ENCODE measurements around the gene OMP.
"Not testable (repeated sequence)": the region's sequence is repeated elsewhere in the genome, so short reads cannot be mapped to it uniquely, and the experiment has no call there.

OMP gene

GRCh38 chr11:77088236-77089003, 14.2 kb upstream of the OMP start:
- no peak for DNase-seq

- DNase-seq, result no peak
Measured at GRCh38 chr11:77089004-77089545, 13.6 kb upstream of the OMP start.

GRCh38 chr11:77090046-77090372, 12.6 kb upstream of the OMP start:
- DNase-seq, result no peak

- no peak for DNase-seq
Measured at GRCh38 chr11:77090373-77091111, 12.1 kb upstream of the OMP start.

- DNase-seq, result peak; percentile 18
Measured at GRCh38 chr11:77091146-77091940, 11.3 kb upstream of the OMP start.

GRCh38 chr11:77092382-77092781, 10.3 kb upstream of the OMP start:
- DNase-seq, result no peak

- DNase-seq, result no peak
Measured at GRCh38 chr11:77093056-77093891, 9.4 kb upstream of the OMP start.

GRCh38 chr11:77093987-77094840, 8.4 kb upstream of the OMP start:
- no peak for DNase-seq

GRCh38 chr11:77094841-77095365, 7.7 kb upstream of the OMP start:
- no peak for DNase-seq

- DNase-seq, result no peak
Measured at GRCh38 chr11:77095551-77096490, 6.8 kb upstream of the OMP start.

GRCh38 chr11:77096591-77097019, 6.0 kb upstream of the OMP start:
- no peak for DNase-seq

GRCh38 chr11:77097180-77097579, 5.5 kb upstream of the OMP start:
- not testable (repeated sequence) for DNase-seq

- no peak for DNase-seq
Measured at GRCh38 chr11:77100166-77101042, 2.2 kb upstream of the OMP start.

- DNase-seq, result no peak
Measured at GRCh38 chr11:77101043-77101537, 1.6 kb upstream of the OMP start.

- no peak for DNase-seq
Measured at GRCh38 chr11:77103319-77103718, 679 bp downstream of the OMP start.

GRCh38 chr11:77104727-77105126, 2.1 kb downstream of the OMP start:
- DNase-seq, result no peak

GRCh38 chr11:77106321-77106720, 3.7 kb downstream of the OMP start:
- no peak for DNase-seq

GRCh38 chr11:77106759-77107158, 4.1 kb downstream of the OMP start:
- DNase-seq, result no peak

GRCh38 chr11:77107950-77108349, 5.3 kb downstream of the OMP start:
- DNase-seq, result no peak
